ENCODE data around the gene CCDC185.

DNA sequence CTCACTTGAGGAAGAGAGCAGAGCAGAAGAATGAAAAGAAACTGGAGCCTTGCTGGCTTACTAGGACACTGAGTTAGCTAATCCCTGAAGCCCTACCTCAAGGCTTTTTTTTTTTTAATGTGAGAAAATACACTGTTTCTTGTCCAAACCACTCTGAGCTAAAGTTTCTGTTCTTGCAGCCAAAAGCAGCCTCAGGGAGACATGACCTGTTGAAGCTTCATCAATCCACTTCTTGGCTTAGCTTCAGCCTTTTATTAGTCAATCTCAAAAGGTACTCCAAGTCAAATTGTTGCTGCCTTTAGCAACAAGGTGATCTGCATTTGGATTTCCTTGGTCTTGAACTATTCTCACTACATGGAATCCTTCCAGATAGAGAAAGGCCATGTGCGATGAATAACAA, 33.7 kb downstream of the CCDC185 start:
- TF ChIP-seq ZFP30 (CRISPR knock-in tag; IDR thresholded peaks at IDR 0.05) (no peak), ARNTL (CRISPR knock-in tag; IDR thresholded peaks at IDR 0.05; ENCODE audit: borderline replicate concordance, low read depth) (no peak), ZFP3 (CRISPR knock-in tag; IDR thresholded peaks at IDR 0.05) (no peak)
- TF ChIP-seq, protein P1, sequence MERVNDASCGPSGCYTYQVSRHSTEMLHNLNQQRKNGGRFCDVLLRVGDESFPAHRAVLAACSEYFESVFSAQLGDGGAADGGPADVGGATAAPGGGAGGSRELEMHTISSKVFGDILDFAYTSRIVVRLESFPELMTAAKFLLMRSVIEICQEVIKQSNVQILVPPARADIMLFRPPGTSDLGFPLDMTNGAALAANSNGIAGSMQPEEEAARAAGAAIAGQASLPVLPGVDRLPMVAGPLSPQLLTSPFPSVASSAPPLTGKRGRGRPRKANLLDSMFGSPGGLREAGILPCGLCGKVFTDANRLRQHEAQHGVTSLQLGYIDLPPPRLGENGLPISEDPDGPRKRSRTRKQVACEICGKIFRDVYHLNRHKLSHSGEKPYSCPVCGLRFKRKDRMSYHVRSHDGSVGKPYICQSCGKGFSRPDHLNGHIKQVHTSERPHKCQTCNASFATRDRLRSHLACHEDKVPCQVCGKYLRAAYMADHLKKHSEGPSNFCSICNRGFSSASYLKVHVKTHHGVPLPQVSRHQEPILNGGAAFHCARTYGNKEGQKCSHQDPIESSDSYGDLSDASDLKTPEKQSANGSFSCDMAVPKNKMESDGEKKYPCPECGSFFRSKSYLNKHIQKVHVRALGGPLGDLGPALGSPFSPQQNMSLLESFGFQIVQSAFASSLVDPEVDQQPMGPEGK (CRISPR knock-in tag; IDR thresholded peaks at IDR 0.05; ENCODE audit: borderline replicate concordance) = no peak
